Ammon's horn (tissue), 1 donor: ENCODE data around the gene GOLT1A.
A peak's percentile ranks its signal among the peaks of the same experiment; 100 is the strongest.

Experiments
- DNase-seq: peaks from one replicate; pipeline ENCODE4 v3.0.0-alpha.2; 2016; ENCODE audit warnings: low spot score

GOLT1A gene

DNA sequence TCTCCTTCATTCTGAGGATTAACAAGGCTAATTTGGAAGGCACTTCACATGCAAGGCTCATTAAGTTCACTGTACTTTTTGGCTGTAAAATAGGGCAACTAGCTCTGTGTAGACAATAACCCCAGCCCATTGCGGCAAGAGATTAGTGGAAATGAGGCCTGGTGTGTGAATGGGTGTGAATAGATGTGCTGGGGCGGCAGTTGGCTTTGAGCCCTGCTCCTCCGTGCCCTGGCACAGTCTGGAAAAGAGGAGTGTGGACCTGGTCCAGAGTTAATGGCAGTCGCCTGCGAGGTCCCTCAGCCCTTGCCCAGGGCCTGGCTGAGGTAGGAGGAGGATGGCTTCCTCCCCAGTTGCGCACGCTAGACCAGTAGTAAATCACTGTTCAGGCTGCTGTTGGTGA, 22.3 kb downstream of the GOLT1A start:
- DNase-seq, result peak; percentile 72

GRCh38 chr1:204190212-204191211, 23.3 kb downstream of the GOLT1A start:
- DNase-seq, result peak; percentile 32

GRCh38 chr1:204188959-204189639, 24.7 kb downstream of the GOLT1A start:
- DNase-seq, result peak; percentile 74

- DNase-seq, result no peak
Measured at GRCh38 chr1:204186597-204186996, 27.2 kb downstream of the GOLT1A start.

DNA sequence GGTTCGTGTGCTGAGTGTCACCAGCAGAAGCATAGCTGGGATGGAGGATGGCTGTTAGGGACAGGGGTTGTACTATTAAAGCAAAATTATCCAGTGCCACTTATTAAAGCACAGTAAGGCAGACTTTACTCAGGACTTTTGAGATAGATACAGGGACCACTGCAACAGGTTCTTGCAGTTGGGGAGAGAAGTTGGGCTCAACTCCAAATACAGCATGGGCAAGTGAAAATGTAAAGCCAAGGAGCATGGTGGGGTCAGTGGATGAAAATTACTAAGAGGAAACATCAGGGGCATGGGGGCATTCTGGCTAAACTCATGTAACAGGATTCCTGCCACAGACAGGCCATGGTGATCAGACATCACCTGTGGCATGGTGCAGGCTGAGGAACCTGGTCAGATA, 32.7 kb downstream of the GOLT1A start:
- no peak for DNase-seq

GRCh38 chr1:204180133-204180532, 33.7 kb downstream of the GOLT1A start:
- no peak for DNase-seq

GRCh38 chr1:204178487-204179281, 35.1 kb downstream of the GOLT1A start:
- DNase-seq, result no peak

- no peak for DNase-seq
Measured at GRCh38 chr1:204177133-204177532, 36.7 kb downstream of the GOLT1A start.

- no peak for DNase-seq
Measured at GRCh38 chr1:204176049-204176448, 37.7 kb downstream of the GOLT1A start.

DNA sequence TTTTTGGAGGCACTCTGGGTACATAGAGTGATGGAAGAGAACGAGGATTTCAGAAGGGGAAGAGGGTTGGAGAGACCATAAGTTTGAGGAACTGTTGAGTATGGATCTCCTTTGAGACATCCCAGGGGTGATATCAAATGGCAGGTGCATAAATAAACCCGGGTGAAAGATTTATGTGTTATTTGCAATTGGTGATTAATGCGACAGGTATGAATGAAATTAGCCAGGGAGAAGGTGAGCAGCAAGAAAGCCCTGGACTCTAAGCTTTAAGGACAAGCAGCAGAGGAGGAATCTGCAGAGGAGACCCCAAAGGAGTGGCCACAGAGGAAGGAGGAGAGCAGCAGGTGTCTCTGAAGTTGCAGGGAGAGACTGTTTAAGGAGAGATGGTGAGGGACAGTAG, 38.8 kb downstream of the GOLT1A start:
- no peak for DNase-seq

- DNase-seq, result no peak
Measured at GRCh38 chr1:204172404-204173029, 41.3 kb downstream of the GOLT1A start.

GRCh38 chr1:204171751-204172178, 42.0 kb downstream of the GOLT1A start:
- DNase-seq, result no peak

GRCh38 chr1:204170494-204171155, 43.2 kb downstream of the GOLT1A start:
- DNase-seq, result no peak

DNA sequence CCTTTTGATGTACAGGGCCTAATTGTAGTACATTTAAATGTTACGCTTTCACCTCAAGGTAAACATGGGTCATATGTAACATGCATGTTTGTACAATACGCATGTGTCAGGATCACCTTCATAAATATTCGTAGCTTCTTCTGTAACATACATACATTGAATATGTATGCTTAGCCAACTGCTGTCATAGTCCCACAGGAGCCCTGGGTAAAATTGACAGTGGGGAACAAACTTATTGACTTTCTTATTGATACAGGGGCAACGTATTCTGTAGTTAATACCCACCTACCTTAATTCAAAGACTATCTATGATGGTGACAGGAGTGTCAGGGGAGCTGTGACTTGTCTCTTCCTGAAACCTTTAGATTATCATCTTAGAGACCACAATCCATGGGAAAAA, 43.9 kb downstream of the GOLT1A start:
- no peak for DNase-seq

GRCh38 chr1:204167730-204168129, 46.1 kb downstream of the GOLT1A start:
- DNase-seq, result no peak

DNA sequence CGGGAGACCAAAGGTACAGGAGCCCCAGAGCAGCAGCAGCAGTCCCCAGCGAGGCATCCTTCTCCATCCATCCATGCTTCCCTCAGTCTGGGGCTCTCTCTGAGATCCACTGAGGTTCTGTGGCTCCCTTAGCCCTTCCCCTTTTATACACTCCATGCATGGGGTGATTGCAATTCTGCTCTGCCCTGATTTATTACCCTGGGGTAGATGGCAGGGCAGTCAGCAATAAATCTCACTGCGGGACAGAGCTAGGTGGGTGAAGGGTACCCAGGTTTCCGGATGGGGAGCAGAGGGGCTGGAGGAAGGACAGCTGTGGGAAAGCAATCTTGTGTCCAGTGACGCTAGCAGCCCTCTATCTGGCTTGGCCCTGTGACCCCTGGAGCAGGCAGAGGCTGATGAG, 47.6 kb downstream of the GOLT1A start, which contains the start of gene REN:
REN (minus strand) TSS at position 119 of the 400 bp plus-strand sequence; CDS start at position 75, 44 bp downstream.
- DNase-seq, result no peak

GRCh38 chr1:204162494-204163074, 51.2 kb downstream of the GOLT1A start:
- peak; percentile 81 for DNase-seq

- DNase-seq, result no peak
Measured at GRCh38 chr1:204161609-204162493, 51.9 kb downstream of the GOLT1A start.

- no peak for DNase-seq
Measured at GRCh38 chr1:204157962-204158361, 55.8 kb downstream of the GOLT1A start.

DNA sequence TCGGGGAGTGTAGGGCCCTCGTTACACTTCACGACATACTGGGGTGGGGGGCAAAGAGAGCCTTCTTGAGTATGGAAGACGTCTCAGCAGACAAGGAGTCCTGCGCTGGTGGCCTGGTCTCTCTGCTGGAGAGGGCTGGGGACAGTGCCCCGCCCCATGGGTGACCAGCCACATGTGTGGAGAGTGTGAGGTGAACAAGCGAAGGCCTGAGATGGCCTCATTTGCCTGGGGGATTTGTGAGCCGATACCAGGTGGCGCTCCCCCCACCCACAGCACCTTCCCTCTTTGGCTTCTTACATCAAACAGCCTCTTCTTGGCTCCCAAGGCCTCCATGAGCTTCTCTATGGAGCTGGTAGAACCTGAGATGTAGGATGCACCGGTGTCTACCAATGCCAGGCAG, 57.9 kb downstream of the GOLT1A start:
- DNase-seq, result no peak
